ENCODE results near the gene FOXE1. TPM values are rescaled to one million over a fixed set of nuclear protein-coding genes. Genes with fewer than 3 reads are reported as not detected.

FOXE1 gene
- total RNA-seq, 1 donor from 2014 or later: not detected

DNA sequence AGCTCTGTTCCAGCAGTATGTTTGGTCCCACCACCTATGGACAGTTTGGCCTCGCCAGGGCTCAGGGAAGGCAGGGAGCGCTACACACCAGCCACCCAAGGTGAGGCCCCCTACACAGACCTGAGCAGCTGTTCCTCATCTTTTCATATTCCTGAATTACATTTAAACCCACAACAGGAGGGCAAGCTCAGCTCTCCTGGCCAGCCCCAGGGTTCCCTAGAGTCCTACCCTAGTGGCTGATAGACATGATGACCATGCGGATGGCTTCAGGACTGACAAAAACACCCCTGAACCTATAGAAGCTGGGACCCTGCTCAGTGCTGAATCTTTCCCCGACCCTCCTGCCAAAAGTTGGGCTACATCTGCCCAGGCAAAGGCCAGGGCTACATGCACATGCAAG, 6.7 kb upstream of the FOXE1 start:
- ATAC-seq (ENCODE audit: poor library complexity) (no peak), DNase-seq (no peak)
- intact Hi-C loops (cut with DNase I): no loop called here

- DNase-seq (no peak), ATAC-seq (ENCODE audit: poor library complexity) (no peak)
- intact Hi-C loops (cut with DNase I): no loop called here
Observed at GRCh38 chr9:97847474-97848214, 5.4 kb upstream of the FOXE1 start.

DNA sequence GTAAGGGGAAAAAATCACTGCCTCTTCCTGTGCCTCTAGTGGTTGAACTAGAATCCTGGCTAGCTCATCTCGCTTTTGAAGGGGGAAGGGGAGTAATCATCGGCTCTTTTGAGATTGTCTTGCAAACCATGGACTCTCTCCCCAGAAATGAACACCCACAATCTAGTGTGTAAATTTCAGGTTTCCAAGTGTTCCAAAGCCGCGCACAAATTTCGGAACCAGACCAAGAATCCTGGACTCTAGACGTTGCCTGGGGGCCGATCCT, 4.9 kb upstream of the FOXE1 start:
- ATAC-seq (ENCODE audit: poor library complexity) (no peak), DNase-seq (no peak)
- intact Hi-C loops (cut with DNase I): no loop called here

- intact Hi-C loops (cut with DNase I): no loop called here
- ATAC-seq (ENCODE audit: poor library complexity): peak; percentile 22
- peak; percentile 67 for DNase-seq
Observed at GRCh38 chr9:97848480-97849237, 4.4 kb upstream of the FOXE1 start.

- intact Hi-C loops (cut with DNase I): no loop called here
- DNase-seq (no peak), ATAC-seq (ENCODE audit: poor library complexity) (no peak)
Observed at GRCh38 chr9:97849980-97850379, 3.0 kb upstream of the FOXE1 start.

DNA sequence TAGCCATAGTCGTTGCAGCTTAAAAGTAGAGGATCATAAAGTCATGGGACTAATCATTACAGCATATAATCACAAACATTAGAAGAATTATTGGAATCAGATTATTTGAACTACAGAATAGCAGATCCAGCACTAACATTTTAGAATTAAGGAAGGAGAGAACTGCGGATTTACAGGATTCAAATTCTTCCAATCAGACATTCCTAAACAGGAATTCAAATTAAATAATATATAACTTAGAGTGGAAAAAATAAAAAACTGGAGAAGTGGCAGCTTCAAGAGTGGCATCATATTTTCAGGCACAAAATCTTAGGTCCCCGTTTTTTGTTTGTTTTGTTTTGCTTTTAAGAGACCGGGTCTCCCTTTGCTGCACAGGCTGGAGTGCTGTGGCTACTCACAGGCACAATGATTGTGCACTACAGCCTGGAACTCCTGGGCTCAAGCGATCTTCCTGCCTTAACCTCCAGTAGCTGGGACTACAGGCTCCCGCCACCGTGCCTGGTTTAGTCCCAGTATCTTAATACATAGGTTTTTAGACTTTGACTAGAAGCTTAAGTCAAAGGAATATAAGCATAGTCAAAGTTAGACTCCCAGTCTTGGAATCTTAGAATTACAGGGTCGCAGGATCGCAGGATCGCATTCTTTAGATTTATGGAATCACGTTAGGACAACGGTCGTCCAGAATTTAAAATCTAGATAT, 2.1 kb upstream of the FOXE1 start:
- ATAC-seq (ENCODE audit: poor library complexity) (no peak), DNase-seq (no peak)
- intact Hi-C loops (cut with DNase I): no loop called here

DNA sequence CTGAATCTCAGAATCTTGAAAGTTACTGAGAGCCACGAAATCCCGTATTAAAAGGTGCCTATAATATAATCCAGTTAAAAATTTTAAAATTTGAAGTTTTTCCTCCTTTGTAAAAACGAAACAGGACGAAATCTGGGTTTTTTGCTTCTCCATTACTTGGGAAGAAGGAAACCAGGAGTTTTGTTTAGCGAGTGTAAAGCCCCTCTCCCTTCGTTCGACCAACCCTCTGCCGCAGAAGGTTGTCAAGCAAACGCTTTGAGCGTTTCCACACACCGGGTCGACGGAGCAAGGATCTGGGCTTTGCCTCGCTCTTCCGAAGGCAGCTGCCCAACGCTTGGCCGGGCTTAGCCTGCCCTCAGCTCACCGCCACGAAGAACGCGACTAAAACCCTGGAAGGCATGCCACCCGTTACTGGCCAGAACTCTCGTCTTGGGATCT, 1.6 kb upstream of the FOXE1 start:
- DNase-seq (no peak), ATAC-seq (ENCODE audit: poor library complexity) (no peak)
- intact Hi-C loops (cut with DNase I): no loop called here

GRCh38 chr9:97852001-97852398, 1.0 kb upstream of the FOXE1 start:
- intact Hi-C loops (cut with DNase I): no loop called here
- ATAC-seq (ENCODE audit: poor library complexity): no peak
- no peak for DNase-seq

DNA sequence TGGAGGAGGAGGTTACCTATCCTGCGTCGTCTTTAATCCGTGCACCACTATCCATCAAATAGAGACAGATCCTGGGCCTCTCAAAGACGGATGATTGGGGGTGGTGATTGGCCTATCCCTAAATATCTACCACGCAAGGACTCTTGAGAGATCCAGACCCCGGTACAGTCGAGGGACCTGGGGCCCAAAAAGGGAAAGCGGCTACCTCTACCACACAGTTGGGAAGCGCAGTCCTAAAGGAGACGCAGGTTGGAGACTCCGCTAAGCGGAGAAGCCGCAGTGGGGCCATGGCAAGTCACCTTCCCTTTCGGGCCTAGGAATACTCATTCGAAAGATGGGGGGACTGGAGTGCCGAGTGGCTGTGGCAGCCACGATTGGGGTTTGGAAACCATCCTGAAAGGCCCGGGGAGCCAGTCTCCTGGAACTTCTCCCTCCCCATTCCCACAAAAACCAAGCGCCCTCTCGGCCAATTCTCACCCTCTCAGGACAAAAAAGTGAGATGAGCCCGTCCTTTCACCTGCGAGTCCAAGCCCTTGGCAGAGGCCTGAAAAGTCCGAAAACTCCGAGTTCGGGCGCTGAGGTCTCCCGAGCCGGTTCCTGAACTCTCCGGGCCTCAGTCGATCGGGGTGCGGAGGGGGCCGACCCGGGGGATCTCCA, 499 bp upstream of the FOXE1 start:
- no peak for ATAC-seq (ENCODE audit: poor library complexity)
- intact Hi-C loops (cut with DNase I): no loop called here
- no peak for DNase-seq

DNA sequence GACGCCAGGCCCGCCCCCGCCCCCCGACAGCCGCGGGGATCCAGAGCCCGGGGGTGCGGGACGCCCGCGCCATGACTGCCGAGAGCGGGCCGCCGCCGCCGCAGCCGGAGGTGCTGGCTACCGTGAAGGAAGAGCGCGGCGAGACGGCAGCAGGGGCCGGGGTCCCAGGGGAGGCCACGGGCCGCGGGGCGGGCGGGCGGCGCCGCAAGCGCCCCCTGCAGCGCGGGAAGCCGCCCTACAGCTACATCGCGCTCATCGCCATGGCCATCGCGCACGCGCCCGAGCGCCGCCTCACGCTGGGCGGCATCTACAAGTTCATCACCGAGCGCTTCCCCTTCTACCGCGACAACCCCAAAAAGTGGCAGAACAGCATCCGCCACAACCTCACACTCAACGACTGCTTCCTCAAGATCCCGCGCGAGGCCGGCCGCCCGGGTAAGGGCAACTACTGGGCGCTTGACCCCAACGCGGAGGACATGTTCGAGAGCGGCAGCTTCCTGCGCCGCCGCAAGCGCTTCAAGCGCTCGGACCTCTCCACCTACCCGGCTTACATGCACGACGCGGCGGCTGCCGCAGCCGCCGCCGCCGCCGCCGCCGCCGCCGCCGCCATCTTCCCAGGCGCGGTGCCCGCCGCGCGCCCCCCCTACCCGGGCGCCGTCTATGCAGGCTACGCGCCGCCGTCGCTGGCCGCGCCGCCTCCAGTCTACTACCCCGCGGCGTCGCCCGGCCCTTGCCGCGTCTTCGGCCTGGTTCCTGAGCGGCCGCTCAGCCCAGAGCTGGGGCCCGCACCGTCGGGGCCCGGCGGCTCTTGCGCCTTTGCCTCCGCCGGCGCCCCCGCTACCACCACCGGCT, 1.0 kb downstream of the FOXE1 start:
- intact Hi-C loops (cut with DNase I): no loop called here
- ATAC-seq (ENCODE audit: poor library complexity): no peak
- no peak for DNase-seq

GRCh38 chr9:97854696-97855485, 1.9 kb downstream of the FOXE1 start:
- intact Hi-C loops (cut with DNase I): no loop called here
- ATAC-seq (ENCODE audit: poor library complexity) (no peak), DNase-seq (no peak)

GRCh38 chr9:97855486-97855875, 2.5 kb downstream of the FOXE1 start:
- no peak for ATAC-seq (ENCODE audit: poor library complexity)
- DNase-seq: no peak
- intact Hi-C loops (cut with DNase I): no loop called here

GRCh38 chr9:97855899-97856298, 2.9 kb downstream of the FOXE1 start:
- ATAC-seq (ENCODE audit: poor library complexity): no peak
- intact Hi-C loops (cut with DNase I): no loop called here

DNA sequence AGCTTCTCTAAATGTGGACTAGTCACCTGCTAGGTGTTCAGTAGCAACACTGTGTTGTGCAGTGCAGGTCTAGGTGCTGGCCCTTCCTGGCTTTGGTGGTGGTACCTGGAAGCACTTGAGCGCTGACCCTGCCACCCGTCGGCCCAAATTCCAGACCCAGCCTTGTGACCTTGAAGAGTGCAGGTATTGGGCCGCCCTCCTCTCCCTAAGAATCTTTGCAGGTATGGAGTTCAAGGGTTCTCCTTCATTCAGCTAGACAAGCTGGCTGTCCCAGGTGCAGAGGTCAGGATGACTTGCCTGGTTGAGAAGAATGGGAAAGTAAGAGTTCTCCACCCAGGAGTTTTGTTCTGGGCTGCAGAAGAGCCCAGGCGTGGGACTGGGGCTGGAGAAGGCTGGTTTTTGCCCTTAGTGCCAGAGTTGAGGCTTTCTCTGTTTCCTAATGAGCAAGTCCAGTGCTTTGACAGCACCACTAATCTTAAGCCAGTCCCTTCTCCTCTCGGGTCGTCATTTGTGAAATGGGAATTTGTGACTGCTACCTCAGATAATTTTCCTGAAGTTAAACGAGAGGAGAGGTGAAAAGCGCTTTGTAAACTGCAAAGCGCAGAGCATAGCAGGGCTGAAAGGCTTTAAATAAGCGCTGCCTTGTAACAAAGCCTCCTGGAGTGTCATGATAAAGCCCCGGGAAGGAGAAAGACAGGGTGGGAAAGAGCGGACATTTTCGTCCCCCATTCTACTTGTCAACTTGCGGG, 4.0 kb downstream of the FOXE1 start:
- intact Hi-C loops (cut with DNase I): no loop called here
- ATAC-seq (ENCODE audit: poor library complexity): no peak
- no peak for DNase-seq

More at GRCh38 chr9:97855899-97856298, 2.9 kb downstream of the FOXE1 start:
- no peak for DNase-seq

DNA sequence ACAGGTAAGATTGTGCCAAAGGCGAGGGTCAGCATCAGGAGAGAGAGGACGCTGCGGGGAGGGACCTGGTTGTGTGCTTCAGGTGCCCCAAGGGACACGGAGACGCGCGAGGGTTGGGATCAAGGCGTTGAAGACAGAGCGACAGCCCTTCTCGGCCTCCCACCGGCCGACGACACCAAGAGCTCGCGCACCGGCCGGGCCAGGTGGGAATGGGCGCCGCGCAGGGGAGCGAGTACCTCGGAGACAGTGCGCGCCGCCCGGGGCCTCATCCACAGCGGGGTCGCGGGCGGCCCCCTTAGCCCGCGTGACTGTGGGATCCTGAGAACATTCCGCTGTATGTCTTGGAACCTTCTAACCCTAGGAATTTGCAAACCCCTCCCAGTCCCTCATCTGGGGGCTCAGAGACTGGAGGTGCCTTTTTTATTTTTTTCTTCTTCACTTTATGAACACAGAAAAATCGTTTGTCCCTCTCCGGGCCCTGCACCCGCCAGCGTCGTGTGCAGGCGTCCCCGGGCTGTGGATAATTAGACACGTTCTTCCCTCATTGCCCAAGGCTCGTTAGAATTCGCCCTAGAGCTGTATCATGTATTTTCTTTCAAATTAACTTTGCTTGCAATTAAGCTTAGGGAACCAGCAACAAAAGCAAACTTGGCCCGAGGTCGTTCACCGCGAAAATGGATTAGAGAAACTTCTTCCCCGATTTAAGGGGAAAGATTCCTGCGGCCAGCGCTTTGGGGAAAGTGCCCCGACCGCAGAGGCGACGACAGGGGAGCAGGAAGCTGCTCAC, 4.8 kb downstream of the FOXE1 start:
- no peak for ATAC-seq (ENCODE audit: poor library complexity)
- DNase-seq: no peak
- intact Hi-C loops (cut with DNase I): no loop called here

DNA sequence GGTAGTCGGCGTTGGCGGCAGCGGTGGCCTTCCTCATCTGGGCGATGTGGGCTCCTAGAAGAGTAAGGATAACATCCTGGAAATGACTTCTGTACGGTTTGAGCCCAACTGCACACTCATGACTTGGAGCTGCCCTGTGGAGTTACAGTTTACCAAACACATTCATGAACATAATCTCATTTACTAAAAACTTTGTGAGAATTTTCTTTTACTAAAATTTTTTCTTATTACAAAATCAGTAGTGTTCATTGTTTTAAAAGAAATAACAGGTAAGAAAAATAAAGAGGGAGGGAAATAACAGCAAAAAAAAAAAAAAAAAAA, 5.3 kb downstream of the FOXE1 start:
- DNase-seq: no peak
- ATAC-seq (ENCODE audit: poor library complexity): no peak
- intact Hi-C loops (cut with DNase I): no loop called here

DNA sequence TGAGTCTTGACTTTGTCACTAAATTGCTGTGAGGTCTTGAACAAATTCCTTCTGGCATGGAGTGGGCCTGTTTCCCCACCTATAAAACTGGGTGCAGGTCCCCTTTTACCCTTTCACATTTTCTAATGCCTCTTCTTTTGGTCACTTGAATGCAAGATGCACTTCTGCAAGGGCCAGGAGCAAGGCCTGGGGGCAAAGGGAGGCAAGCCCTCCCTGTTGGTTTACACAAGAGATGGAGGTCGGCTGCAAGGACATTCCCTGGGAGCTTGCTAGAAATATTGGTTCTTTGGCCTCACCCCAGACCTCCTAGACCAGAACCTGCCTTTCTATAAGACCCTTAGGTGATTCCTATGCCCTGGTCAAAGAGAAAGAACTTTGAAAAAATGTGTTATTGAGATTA, 5.8 kb downstream of the FOXE1 start:
- intact Hi-C loops (cut with DNase I): no loop called here
- ATAC-seq (ENCODE audit: poor library complexity): no peak
- no peak for DNase-seq

Measured in Right ventricle myocardium superior (tissue), 1 donor.